Limb (tissue), 2 donors: ENCODE data around the gene PROM2.
"Not testable (repeated sequence)": the region's sequence is repeated elsewhere in the genome, so short reads cannot be mapped to it uniquely, and the experiment has no call there.

Experiments used
- DNase-seq, 2 donors: peaks; one replicate each; pipeline ENCODE4 v3.0.0-alpha.2; 2016; ENCODE audit errors: extremely low spot score in 2 of 2

PROM2 gene

DNA sequence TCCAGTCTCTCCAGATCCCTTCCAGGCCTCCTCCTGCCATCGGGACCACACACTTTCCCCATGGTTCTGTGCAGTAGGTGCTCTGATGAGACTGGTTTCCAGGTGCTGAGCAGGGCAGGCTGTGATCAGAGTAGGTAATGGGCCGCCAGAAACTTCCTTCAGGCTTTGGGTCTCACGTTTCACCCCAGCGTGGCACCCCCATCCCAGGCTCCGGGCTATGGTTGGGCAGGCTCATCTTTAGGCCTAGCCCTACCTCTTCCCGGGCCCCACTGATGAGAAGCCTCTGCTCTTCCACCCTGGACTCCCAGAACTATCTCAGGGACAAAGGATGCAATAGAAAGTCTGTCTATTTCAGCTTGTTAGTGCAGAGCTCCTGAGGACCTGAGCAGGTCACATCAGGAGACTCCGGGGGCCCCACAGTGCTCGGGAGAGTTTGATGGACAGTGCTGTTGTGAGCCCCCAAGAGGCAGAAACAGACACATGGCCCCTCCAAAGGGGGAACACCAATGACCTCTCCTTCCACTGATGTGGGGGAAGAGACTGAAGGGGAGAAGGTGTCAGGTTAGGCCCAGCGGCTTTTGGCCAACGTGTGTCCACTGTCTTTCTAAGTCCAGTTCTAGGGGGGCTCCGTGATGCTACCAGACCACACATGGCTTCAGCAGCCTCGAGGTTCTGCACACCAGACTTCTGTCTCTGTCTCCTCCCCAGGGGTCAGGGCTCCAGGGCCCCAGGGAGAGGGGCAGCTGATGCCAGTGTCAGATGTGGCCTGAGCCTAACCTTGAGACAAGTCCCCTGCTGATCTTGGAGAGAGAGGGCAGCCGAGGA, 5.8 kb upstream of the PROM2 start:
- DNase-seq, result peak in 1 of 2 donors; percentile 12

DNA sequence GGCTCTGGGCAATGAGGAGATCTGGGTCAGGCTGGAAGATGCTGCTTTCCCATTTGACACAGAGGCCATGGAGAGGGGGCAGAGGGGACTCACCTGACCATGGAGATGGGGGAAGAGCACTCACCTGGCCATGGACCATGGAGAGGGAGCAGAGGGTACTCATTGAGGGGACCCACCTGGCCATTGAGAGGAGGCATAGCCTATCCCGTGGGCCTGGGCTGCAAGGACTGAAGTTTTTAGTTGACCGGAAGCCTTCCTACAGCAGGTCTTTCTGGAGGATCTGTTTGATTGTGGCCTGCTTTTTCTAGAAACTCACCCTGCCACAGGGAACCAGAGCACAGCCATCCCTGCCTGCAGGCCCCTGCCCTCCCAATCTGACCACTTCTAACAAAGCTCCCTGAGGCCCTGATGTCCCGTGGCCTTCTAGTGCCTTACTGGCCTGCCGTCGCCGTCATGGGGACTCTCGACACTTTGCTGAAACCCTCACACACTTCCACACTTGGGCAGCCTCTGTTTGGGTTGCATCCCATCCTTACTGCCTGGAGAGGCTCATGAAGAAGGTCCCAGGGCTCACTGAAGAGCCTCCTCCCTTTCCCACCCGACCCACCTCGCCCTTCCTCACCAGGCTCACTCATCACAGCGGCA, 5.1 kb upstream of the PROM2 start:
- DNase-seq, result peak in 1 of 2 donors; percentile 9

DNA sequence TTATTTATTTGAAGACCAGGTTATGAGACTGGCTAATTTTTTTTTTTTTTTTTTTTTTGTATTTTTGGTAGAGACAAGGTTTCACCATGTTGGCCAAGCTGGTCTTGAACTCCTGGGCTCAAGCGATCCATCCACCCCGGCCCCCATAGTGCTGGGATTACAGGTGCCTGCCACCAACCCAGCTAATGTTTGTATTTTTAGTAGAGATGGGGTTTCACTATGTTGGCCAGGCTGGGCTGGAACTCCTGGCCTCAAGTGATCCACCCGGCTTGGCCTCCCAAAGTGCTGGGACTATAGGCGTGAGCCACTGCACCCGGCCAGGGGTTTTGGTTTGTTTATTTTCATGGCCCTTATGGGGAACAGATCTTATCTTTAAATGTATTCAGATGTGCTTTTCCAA, 4.5 kb upstream of the PROM2 start:
- not testable (repeated sequence) for DNase-seq

DNA sequence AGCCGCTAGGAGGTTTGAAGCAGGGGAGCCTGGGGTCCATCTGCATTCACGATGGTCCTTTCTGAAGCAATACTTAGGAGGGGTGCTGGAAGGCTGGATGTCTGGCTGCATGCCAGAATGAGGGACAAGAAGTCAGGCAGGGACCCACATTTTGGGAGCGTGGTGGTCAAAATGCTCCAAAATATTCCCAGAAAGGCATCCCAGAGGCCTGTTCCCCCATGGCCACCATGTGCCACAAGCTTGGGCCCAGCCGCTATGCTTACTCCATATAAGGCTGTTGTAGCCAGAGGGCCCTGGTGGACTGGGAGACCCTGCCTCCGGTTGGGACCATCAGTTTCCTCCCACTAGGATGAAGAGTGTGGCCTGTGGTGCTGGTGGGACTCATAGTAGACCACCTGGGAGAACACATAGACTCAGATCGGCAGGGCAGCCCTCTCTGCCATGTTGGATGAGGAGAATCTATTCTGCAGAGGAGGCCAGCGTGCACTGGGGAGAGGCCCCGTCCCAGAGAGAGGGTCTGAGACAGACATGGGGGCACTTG, 3.6 kb upstream of the PROM2 start:
- DNase-seq, result peak in 1 of 2 donors; percentile 16

DNA sequence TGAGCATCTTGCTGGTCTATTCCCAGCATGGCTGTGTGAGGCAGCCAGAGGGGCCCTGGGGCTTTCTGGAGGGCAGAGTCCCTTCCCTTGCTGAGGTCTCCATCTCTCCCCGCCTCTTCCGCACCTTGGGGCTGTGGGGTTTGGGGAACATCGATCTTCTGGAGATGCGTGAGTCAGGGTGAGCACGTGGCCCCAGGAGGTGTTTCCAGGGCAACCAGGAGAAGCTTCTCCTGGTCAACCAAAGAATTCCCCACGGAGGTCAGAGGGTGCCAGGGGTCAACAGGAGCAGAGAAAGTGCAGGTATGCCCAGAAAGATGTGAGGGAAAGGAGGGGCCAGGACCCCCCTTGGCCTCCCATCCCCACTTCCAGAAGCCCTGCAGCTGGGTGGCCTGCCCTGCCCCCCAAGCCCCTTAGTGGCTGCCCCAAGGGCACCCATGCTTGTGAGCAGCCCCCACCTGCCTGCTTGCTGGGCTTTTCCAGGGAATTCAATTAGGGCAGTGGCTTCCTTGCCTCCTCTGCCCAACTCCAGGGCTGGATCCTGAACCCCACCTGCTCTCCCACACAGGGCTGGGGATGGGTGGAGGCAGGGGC, 2.8 kb upstream of the PROM2 start:
- DNase-seq, result peak in 1 of 2 donors; percentile 21

DNA sequence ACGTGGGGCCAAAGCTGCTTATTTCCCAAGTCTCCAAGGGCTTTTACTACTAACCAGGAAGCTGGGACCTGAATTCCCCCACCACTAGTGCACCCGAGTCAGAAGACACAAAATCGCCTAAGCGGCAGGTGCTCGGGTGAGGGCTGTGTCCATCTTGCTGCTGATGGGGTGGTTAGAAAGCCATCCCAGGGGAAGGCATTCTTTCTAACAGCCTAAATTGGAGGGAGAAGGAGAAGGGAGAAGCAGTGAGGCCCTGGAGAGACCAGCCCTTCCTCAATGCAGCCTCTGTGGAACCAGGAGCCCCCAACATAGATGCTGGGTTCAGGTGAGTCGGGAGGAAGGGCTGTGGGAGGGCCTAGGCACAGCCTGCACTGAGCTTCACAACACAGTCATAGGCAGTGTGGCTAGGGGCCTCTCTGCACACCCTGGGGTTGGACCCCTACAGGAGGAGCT, 1.9 kb upstream of the PROM2 start:
- no peak for DNase-seq

DNA sequence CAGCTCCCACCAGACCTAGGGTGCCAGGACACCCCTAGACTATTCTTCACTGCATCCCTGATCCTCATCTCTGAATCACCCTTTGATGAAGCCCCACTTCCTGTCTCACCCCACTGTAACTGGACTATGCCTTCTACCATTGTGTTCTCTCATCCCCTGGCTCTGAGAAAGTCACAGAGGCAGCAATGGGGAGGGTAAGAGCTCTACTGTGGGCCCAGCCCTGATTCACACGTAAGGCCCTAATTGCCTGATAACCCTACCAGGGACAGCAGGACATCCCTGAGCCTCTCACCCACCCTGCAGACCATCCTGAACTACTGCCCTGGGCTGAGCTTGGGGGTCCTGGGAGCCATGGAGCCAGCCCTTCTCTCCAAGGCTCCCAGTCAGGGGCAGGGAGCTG, 1.5 kb upstream of the PROM2 start:
- no peak for DNase-seq

DNA sequence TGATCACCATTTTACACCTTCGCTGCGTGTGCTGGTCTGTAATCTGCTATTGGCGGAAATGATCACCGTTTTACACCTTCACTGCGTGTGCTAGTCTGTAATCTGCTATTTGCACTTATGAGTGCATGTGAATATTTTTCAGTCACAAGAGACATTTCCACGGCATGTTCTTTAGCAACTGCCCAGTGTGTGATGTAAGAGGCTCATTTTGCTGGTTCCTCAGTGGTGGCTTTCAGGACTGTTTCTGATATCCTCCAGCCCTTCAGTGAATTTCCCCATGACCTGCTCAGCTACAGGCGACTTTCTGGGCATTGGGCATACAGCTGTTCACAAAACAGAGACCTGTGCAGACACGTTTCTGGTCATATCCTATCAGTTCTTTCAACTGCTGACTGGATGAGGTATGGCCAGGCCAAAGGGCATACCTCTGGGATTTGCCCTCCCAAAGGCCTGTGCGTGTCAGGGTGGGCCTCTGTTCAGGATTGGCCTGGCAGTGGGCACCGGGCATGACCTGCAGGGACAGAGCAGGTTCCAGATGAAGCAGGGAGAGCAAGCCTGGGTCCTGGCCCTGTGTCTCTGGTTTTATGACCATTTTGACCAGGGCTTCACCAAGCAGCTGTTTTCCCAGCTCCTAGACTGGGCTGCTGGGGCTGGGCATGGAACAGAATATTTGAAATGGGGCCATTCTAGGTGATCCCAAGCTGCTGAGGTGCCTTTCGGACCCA, 521 bp upstream of the PROM2 start:
- DNase-seq, result no peak

DNA sequence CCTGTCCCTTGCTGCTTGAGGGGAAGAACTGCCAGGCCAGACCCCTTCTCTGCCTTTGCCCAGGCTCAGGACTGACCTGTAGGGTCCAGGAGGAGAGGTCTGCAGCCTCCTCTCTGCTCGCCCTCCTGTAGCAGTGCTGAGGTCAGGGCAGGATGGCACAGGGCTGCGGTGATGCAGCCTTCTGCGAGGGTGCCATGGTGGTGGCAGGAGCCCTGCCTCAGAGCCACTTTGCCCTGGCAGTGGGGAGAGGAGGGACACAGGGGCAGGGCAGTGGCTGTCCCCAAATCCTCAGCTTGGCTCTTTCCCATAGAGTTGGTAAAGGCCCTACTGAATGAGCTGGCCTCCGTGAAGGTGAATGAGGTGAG, 884 bp downstream of the PROM2 start:
- DNase-seq, result no peak

DNA sequence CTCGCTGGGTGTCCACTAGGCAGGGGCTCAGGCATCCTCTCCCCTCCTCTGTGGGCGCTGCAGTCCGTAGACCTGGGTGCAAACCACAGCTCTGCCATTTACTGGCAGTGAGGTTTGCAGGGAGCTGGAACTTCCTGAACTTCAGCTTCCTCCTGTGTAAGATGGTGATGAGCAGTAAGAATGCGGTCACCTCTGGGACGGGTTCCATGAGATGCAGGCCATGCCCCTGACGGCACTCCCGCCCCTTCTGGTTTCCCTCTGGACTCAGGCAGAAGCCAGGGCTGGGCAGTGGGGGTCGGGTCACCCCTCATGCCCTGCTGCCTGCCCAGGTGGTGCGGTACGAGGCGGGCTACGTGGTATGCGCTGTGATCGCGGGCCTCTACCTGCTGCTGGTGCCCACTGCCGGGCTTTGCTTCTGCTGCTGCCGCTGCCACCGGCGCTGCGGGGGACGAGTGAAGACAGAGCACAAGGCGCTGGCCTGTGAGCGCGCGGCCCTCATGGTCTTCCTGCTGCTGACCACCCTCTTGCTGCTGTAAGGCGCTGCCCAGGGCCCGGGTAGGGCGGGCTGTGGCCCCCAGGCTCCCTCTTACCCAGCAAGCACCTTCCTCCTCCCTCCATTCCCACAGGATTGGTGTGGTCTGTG, 1.5 kb downstream of the PROM2 start:
- DNase-seq, result no peak

DNA sequence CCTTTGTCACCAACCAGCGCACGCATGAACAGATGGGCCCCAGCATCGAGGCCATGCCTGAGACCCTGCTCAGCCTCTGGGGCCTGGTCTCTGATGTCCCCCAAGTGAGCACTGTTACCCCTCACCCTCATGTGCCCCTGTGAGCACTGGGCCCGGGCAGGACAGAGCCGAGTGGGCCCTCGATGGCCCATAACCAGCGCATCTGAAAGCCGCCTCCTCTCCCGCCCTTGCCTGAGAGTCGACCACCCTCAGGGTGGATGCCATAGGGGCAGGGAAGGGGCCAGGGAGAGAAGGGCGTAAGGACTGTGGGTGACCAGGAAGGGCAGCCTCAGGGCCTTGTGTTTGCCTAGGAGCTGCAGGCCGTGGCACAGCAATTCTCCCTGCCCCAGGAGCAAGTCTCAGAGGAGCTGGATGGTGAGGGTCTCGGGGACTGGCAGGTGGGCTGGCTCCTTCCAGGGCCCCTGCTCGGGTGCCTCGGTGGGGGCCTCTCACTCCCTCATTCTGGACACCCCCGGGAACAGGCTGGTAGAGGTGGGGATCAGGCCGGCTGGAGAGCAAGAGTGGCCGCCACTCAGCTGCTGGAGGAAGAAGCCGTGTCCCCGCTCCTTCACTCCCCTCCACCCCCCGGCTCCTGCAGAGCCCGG, 2.1 kb downstream of the PROM2 start:
- DNase-seq, result no peak

DNA sequence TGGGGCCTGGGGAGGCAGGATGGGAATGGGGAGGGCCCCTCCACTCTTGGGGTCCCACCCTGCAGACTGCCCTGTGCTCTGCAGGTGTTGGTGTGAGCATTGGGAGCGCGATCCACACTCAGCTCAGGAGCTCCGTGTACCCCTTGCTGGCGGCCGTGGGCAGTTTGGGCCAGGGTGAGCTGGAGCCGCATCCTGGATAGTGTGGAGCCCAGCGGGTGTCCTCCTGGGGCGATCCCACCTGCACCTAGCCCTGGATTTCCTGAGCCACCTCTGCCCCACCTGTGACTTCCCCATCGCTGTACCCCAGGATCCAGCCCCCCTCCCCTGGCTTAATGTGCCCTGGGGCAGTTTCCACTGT, 2.6 kb downstream of the PROM2 start:
- DNase-seq, result no peak

DNA sequence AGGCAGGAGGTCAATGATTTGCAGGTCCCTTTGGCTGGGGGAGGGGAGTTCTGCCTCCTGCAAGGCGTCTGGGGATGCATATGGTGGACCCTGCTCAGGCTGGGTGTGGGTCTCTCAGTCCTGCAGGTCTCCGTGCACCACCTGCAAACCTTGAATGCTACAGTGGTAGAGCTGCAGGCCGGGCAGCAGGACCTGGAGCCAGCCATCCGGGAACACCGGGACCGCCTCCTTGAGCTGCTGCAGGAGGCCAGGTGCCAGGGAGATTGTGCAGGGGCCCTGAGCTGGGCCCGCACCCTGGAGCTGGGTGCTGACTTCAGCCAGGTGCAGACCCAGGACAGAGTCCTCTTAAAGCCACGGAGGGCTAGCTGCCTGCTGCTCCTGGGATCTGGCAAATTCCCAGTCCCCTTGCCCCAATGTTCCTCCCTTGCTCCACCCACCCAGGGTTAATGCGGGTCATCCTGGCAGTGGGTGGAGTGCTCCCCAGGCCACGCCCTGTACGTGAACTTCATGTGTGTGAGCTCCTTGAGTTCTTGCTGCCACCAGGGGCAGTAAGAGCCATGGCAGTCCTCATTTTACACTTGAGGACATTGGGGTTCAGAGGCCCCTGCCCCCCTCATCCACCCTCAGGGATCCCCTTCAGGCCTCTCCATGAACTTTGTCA, 3.1 kb downstream of the PROM2 start:
- DNase-seq, result no peak

DNA sequence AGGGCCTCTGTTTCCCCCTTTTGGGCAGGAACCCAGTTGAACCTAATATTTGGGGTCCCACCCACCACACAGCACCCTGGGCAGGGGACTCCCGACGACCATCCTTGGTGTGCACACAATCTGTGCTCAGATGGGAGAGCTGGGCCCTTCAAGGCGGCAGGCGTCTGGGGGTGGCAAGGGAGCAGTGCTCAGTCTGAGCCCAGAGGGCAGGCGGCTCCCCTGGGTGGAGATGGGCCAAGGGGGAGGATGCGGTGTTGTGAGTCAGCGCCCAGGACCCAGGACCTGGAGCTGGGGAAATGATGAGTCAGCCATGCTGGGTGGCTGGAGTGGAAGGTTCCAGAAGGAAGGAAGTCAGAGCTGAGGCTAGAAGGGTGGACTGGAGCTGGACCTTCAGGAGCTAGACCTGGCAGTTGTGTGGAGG, 3.8 kb downstream of the PROM2 start:
- no peak for DNase-seq

DNA sequence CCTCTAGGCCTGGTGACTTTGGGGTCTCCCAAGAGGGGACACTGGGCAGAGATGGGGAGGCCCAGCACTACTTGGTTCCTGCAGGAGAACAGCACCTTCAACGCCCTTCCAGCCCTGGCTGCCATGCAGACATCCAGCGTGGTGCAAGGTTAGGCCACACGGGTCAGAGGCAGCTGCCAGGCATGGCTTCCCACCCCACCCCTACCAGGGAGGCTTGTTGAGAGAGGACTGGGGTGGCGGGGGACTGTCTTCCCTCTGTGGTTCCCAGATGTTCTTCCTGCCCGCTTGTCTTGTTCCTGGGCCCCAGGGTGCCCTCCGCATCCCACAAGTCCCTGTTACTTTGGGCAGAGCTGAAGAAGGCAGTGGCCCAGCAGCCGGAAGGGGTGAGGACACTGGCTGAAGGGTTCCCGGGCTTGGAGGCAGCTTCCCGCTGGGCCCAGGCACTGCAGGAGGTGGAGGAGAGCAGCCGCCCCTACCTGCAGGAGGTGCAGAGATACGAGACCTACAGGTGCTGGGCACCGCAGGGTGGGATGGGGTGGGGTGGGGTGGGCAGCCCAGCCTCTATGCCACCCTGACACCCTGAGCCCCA, 4.5 kb downstream of the PROM2 start:
- no peak for DNase-seq

DNA sequence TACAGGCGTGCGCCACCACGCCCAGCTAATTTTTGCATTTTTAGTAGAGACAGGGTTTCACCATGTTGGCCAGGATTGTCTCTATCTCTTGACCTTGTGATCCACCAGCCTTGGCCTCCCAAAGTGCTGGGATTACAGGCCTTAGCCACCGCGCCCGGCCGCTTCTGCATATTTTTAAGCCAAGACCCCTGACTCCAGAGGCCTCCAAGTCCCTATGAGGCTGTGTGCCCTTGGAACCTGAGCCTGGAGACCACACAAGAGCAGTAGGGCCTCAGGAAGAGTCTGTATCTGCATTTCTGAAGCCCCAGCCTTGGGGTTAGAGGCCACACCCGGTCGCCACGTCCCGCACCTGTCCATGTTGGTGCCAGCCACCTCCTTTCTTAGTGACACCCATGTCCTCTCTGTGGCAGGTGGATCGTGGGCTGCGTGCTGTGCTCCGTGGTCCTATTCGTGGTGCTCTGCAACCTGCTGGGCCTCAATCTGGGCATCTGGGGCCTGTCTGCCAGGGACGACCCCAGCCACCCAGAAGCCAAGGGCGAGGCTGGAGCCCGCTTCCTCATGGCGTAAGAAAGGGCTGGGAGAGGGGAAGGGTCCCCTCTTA, 5.3 kb downstream of the PROM2 start:
- no peak for DNase-seq

DNA sequence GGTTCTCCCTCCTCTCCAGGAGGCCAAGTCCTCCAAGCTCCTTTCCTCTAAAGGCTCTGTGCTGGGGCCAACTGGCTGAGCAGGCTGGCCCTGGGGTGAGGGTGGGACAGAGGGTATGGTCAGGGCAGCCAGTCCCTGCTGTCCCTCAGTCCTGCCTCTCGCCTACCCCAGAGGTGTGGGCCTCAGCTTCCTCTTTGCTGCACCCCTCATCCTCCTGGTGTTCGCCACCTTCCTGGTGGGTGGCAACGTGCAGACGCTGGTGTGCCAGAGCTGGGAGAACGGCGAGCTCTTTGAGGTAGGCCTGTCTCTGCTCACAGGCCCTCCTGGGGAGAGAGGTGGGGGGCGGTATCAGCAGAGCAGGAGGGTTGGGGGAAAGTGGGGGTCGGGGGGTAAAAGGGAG, 6.8 kb downstream of the PROM2 start:
- no peak for DNase-seq

DNA sequence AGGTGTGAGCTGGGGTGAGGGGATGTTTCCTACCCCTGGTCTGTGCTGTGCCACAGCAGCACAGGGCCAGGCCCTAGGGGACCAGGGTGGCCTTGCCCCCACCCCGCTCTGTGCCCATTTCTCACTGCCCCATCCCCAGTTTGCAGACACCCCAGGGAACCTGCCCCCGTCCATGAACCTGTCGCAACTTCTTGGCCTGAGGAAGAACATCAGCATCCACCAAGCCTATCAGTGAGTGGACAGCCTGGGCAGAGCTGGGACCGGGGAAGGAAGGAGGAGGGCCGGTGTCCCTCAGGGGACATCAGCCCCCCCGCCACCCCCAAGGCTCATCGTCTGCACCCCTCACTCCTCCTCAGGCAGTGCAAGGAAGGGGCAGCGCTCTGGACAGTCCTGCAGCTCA, 7.5 kb downstream of the PROM2 start:
- no peak for DNase-seq

DNA sequence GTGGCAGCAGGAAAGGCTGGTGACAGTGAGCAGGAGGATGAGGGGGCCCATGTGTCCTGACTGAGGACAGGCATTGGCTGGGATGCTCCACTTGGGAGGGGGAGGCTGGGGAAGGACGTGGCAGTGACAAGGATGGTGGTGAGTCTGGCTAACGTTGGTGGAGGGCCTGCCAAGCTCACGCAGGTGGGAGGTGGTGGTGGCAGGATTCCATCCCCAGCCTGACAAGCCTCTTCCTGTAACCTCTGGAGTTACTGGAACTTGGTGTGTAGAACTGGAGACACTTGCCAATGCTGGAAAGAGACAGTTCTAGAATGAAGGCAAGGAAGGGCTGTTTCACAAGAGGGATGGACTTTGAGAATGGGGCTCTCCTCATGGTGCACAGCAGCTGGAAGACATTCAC, 8.2 kb downstream of the PROM2 start:
- DNase-seq, result no peak

DNA sequence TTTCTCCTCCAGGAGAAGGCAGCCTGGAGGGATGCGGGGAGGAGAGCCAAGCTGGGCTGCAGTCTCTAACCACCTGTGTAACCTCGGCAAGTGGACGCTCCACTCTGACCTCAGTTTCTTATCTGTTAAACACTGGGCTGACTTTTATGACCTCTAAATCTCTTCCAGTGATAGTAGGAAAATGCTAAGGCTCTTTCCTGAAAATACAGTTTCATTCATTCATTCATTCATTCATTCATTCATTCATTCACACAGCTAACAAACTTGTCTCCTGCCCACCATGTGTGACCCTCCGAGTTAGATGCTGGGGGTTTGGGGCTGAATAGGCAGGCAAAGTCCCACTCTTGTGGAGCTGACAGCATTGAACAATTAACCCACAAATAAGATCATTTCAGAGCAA, 9.3 kb downstream of the PROM2 start:
- no peak for DNase-seq
